Stimulated activated naive CD8-positive, alpha-beta T cell treated with anti-CD3 and anti-CD28 coated beads, Interleukin-15, amount 100 ng/mL, for 72 hours (primary cell): ENCODE data around the gene DOCK6.

Experiments
- ATAC-seq: fragments of 150-1000 bp; cut with Tn5 transposase; 2 replicates; pipeline ENCODE4 v1.10.0; 2021; ENCODE audit warnings: mild to moderate bottlenecking, moderate library complexity
- DNase-seq, 2 donors: peaks; one replicate each; pipeline ENCODE4 v3.0.0; 2021 to 2022
- H3K27ac Mint-ChIP-seq, 2 donors: one replicate each; pipeline ENCODE4 v1.8.0; 2022; ENCODE audit warnings: mild to moderate bottlenecking in 2 of 2, mixed read lengths in 2 of 2, moderate library complexity in 2 of 2
- H3K27me3 Mint-ChIP-seq: one replicate; pipeline ENCODE4 v1.8.0; 2022; ENCODE audit warnings: mixed read lengths
- H3K4me1 Mint-ChIP-seq: one replicate; pipeline ENCODE4 v1.8.0; 2022; ENCODE audit warnings: mild to moderate bottlenecking, mixed read lengths
- H3K4me3 Mint-ChIP-seq, 2 donors: one replicate each; pipeline ENCODE4 v1.8.0; 2022; ENCODE audit warnings: mild to moderate bottlenecking in 2 of 2, mixed read lengths in 2 of 2, moderate library complexity in 1 of 2
- H3K9me3 Mint-ChIP-seq, 2 donors: one replicate each; pipeline ENCODE4 v1.8.0; 2022; ENCODE audit warnings: mixed read lengths in 2 of 2

DOCK6 gene

DNA sequence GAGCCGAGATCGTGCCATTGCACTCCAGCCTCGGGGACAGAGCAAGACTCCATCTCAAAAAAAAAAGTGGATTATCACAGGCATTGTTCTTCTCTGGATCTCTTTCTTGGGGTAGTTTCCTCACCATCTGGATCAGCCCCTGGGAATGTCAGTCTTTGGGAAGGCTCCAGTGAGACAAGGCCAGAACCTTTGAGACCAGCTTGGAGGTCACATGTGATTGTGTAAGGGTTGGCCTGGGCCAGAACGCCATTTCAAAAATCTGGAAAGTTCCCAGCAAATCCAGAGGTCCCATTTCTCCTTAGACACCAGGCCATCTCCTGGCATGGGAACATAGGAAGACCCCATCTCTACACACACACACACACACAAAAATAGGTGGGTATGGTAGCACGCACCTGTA is 37.2 kb downstream of the DOCK6 start:
- H3K4me3 Mint-ChIP-seq, result no peak overlapping the region
- H3K27ac Mint-ChIP-seq, result no peak overlapping the region
- DNase-seq, result no peak
- peaks cover 15 to 17% of the 10 kb centered on the region in 2 donors for H3K9me3 Mint-ChIP-seq
- H3K4me1 Mint-ChIP-seq, result no peaks in the 10 kb centered on the region
- no peaks in the 10 kb centered on the region for H3K27me3 Mint-ChIP-seq
- ATAC-seq, result no peak

GRCh38 chr19:11224429-11224828 is 37.9 kb downstream of the DOCK6 start:
- no peak for ATAC-seq

GRCh38 chr19:11223200-11223599 is 39.1 kb downstream of the DOCK6 start:
- Mint-ChIP-seq H3K9me3 (peaks cover 15 to 18% of the 10 kb centered on the region in 2 donors), H3K4me1 (no peaks in the 10 kb centered on the region), H3K4me3 (no peak overlapping the region), H3K27me3 (no peaks in the 10 kb centered on the region), H3K27ac (no peak overlapping the region)
- DNase-seq (no peak), ATAC-seq (no peak)

More at GRCh38 chr19:11224429-11224828, 37.9 kb downstream of the DOCK6 start:
- H3K4me1 Mint-ChIP-seq, result no peaks in the 10 kb centered on the region
- no peak for DNase-seq
- peaks cover 15 to 18% of the 10 kb centered on the region in 2 donors for H3K9me3 Mint-ChIP-seq
- no peaks in the 10 kb centered on the region for H3K27me3 Mint-ChIP-seq
- H3K27ac Mint-ChIP-seq, result no peak overlapping the region
- H3K4me3 Mint-ChIP-seq, result no peak overlapping the region

DNA sequence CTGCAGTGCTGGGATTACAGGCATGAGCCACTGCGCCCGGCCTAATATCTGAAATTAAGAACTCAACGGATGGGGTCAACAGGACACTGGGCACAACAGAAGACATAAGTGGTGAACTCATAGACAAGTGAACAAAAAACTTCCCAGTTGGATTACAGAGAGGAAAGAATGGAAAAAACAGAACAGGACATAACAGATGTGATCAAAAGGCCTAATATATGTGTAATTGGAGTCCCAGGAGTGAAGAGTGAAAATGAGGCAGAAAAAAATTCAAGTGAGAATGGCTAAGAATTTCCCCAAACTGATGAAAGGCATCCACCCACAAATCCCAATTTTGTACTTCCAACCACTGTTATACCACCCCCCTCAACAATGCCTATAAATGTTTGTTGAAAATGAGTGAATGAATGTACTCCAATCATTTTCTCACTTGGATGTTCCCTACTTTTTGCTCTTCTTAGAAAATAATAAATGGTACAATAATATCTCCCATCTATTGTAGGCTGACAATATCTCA is 41.2 kb downstream of the DOCK6 start:
- H3K27me3 Mint-ChIP-seq, result peaks cover 9% of the 10 kb centered on the region

DNA sequence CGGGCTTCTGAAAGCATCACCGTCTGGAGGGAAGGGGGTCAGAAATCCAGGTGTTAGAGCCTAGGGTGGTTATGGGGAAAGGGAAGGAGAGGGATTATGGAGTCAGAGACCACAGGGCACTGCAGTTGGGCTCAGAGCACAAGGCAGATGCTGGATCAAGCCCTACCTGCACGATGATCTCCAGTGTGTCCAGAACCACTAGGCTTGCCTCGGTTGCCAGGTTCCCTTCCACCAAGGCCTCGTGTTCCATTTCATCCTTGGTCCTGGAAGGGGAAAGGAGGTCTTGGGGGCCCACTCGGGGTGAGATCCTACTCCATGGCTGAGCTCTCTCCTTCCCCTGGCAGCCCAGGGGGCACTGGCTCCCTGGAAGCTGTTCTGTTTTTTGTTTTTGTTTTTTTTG is 47.9 kb downstream of the DOCK6 start:
- H3K4me1 Mint-ChIP-seq, result no peaks in the 10 kb centered on the region
- H3K9me3 Mint-ChIP-seq, result peaks cover 16 to 19% of the 10 kb centered on the region in 2 donors
- no peak overlapping the region for H3K4me3 Mint-ChIP-seq
- no peak for DNase-seq
- H3K27ac Mint-ChIP-seq, result no peak overlapping the region
- peaks cover 9% of the 10 kb centered on the region for H3K27me3 Mint-ChIP-seq
- no peak for ATAC-seq

More for the DNA sequence above, 41.2 kb downstream of the DOCK6 start:
- H3K9me3 Mint-ChIP-seq, result peaks cover 15 to 18% of the 10 kb centered on the region in 2 donors
- DNase-seq (no peak), ATAC-seq (no peak)
- H3K4me3 Mint-ChIP-seq, result no peak overlapping the region
- no peaks in the 10 kb centered on the region for H3K4me1 Mint-ChIP-seq
- no peak overlapping the region for H3K27ac Mint-ChIP-seq

- peaks cover 16 to 19% of the 10 kb centered on the region in 2 donors for H3K9me3 Mint-ChIP-seq
- H3K27ac Mint-ChIP-seq, result peak overlapping the region in 1 of 2 donors; percentile 28
- peaks cover 7% of the 10 kb centered on the region for H3K27me3 Mint-ChIP-seq
- DNase-seq, result no peak
- H3K4me1 Mint-ChIP-seq, result no peaks in the 10 kb centered on the region
- ATAC-seq, result no peak
- no peak overlapping the region for H3K4me3 Mint-ChIP-seq
These were observed 51.7 kb downstream of the DOCK6 start for GRCh38 chr19:11210656-11210928.

GRCh38 chr19:11209839-11210655 is 52.3 kb downstream of the DOCK6 start:
- H3K9me3 Mint-ChIP-seq, result peaks cover 16 to 19% of the 10 kb centered on the region in 2 donors
- H3K4me3 Mint-ChIP-seq, result no peak overlapping the region

DNA sequence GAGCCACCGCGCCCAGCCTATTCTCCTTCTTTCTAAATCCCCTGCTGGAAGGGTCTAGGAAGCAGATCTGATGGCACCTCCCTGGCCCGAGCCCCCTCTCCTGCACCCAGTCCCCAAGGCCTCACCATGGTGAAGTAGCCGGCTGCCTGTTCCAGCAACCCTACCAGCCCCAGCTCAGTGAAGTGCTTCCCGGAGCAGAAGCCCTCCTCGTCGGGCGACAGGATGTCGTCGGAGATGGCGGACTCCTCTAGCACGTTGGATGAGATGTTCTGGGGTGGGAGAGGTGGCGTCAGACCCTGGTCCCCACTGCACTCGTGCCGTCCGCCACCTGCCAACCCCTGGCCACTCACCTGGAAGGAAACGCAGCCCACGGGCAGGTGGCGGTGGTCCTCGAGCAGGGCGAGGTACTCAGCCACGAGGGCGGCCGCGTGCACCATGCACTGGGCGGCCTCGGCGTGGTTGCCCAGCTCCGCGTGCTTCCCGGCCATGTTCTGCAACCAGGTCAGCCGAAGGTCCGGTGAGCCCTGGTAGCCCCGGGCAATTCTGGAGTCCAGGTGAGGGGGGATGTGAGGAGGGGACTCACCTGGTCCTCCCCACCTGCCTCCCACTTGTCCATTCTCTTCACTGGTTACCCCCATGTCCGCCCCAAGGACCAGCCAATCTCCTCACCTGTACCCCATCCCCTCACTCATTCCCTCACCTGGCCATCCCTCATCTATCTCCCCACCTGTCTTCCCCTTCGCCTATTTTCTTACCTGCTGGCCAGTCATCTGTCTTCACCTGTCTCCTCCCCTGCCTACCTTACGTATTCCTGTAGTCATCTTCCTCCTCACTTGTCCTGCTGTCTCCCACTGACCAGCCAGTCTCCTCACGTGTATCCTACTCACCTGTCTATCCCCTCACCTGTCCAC is 53.5 kb downstream of the DOCK6 start:
- Mint-ChIP-seq H3K4me3 (no peak overlapping the region), H3K27me3 (peaks cover 21% of the 10 kb centered on the region), H3K27ac (peak overlapping the region in 1 of 2 donors; percentile 73), H3K9me3 (peaks cover 16 to 19% of the 10 kb centered on the region in 2 donors), H3K4me1 (peaks cover 11% of the 10 kb centered on the region)
- DNase-seq (no peak), ATAC-seq (no peak)

More at GRCh38 chr19:11209839-11210655, 52.3 kb downstream of the DOCK6 start:
- H3K27ac Mint-ChIP-seq, result peak overlapping the region in 1 of 2 donors; percentile 28
- ATAC-seq (no peak), DNase-seq (no peak)
- H3K27me3 Mint-ChIP-seq, result peaks cover 9% of the 10 kb centered on the region
- peaks cover under 1% of the 10 kb centered on the region for H3K4me1 Mint-ChIP-seq

GRCh38 chr19:11205939-11206570 is 56.3 kb downstream of the DOCK6 start:
- peak overlapping the region in 1 of 2 donors; percentile 75 for H3K27ac Mint-ChIP-seq
- DNase-seq (no peak), ATAC-seq (no peak)
- peaks cover 11% of the 10 kb centered on the region for H3K4me1 Mint-ChIP-seq
- peaks cover 12 to 13% of the 10 kb centered on the region in 2 donors for H3K9me3 Mint-ChIP-seq
- H3K27me3 Mint-ChIP-seq, result peaks cover 35% of the 10 kb centered on the region
- H3K4me3 Mint-ChIP-seq, result no peak overlapping the region

DNA sequence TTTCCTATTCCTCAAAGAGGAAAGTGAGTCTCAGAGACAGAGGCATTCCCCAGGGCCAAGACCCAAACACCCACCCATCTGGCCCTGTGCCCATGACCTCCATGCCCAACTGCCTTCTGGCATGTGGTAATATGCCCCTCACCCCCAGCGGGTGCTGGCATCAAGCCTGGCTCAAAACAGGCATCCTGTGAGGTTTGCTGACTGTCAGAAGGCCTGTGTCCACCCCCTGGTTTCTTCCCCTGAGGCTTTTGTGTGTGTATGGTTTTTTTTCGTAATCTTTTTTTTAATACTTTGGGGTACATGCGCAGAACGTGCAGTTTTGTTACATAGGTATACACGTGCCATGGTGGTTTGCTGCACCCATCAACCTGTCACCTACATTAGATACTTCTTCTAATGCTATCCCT is 57.4 kb downstream of the DOCK6 start:
- ATAC-seq, result peak; percentile 29
- Mint-ChIP-seq H3K4me3 (no peak overlapping the region), H3K27me3 (peaks cover 35% of the 10 kb centered on the region)

GRCh38 chr19:11204076-11204602 is 58.2 kb downstream of the DOCK6 start:
- Mint-ChIP-seq H3K27ac (no peak overlapping the region), H3K4me1 (peaks cover 11% of the 10 kb centered on the region)
- no peak for ATAC-seq

More for the DNA sequence above, 57.4 kb downstream of the DOCK6 start:
- no peak for DNase-seq
- peaks cover 1 to 2% of the 10 kb centered on the region in 2 donors for H3K9me3 Mint-ChIP-seq
- no peak overlapping the region for H3K27ac Mint-ChIP-seq
- H3K4me1 Mint-ChIP-seq, result peaks cover 11% of the 10 kb centered on the region

GRCh38 chr19:11203194-11204075 is 58.9 kb downstream of the DOCK6 start:
- no peak for DNase-seq
- H3K4me3 Mint-ChIP-seq, result no peak overlapping the region
- no peaks in the 10 kb centered on the region for H3K9me3 Mint-ChIP-seq
- H3K4me1 Mint-ChIP-seq, result peaks cover 11% of the 10 kb centered on the region
- peaks cover 35% of the 10 kb centered on the region for H3K27me3 Mint-ChIP-seq
- peak; percentile 21 for ATAC-seq
- H3K27ac Mint-ChIP-seq, result no peak overlapping the region

More at GRCh38 chr19:11204076-11204602, 58.2 kb downstream of the DOCK6 start:
- Mint-ChIP-seq H3K27me3 (peaks cover 35% of the 10 kb centered on the region), H3K9me3 (no peaks in the 10 kb centered on the region), H3K4me3 (no peak overlapping the region)
- no peak for DNase-seq

DNA sequence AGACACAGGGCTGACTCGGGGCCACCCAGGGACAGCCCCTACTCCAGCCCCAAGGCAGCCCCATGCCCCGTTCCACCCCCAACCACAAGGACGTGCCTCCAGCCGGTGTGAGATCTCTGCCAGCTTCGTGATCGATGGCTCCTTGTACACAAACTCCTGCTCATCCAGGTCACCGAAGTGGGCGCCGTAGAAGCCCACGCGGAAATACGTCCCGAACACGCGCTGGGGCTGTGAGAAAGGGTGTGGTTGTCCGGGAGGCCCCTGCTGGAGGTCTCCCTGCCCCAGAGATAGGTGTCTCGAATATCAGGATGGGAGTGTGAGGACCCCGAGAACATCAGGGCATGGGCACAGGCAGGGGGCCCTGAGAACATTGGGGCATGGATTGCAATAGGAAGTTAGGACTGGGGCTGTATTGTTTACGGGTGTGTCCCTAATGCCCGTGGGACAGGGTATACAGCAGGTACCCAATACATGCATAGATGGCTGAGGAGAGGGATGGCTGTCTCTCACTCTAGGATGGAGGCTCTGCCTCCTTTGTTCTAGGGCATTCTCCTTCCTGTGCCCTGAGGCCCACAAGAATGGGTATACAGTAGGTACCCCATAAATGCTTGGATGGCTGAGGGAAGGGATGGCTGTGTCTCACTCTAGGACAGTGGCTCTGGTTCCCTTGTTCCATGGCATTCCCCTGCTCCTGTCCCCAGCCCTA is 59.7 kb downstream of the DOCK6 start:
- Mint-ChIP-seq H3K27ac (no peak overlapping the region), H3K9me3 (no peaks in the 10 kb centered on the region), H3K4me3 (no peak overlapping the region), H3K27me3 (peaks cover 35% of the 10 kb centered on the region), H3K4me1 (peaks cover 11% of the 10 kb centered on the region)
- no peak for DNase-seq
- no peak for ATAC-seq

DNA sequence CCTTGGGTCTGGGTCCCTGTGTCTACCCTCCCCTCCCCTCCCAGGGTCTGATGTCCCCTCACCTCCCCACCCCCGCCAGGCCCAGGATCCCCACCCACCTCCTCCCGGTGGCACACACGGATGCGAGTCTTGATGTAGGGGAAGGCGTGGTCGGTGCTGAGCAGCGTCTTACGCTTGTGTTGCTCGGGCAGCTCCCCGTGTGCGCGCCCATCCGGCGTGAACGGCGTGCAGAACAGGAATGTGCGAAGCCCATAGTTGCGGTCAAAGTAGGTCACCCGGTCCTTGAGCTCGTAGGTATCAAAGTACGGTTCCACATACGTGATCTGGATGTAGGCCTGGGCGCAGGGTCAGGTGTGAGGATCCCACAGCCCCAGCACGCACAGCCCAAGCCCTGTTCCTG is 60.5 kb downstream of the DOCK6 start:
- Mint-ChIP-seq H3K27ac (no peak overlapping the region), H3K9me3 (no peaks in the 10 kb centered on the region), H3K27me3 (peaks cover 40% of the 10 kb centered on the region), H3K4me1 (peaks cover 16% of the 10 kb centered on the region), H3K4me3 (no peak overlapping the region)
- no peak for ATAC-seq
- DNase-seq, result no peak
